Activated CD8-positive, alpha-beta T cell treated with anti-CD3 and anti-CD28 coated beads for 36 hours (primary cell): Measurements from ENCODE around the gene MMP11. TPM values are rescaled to one million over a fixed set of nuclear protein-coding genes. Genes with fewer than 3 reads are reported as not detected.

Source experiments
- ATAC-seq: fragments of 200-7000 bp; cut with Tn5 transposase; one replicate; pipeline ENCODE4 v1.10.0; 2021; ENCODE audit warnings: mild to moderate bottlenecking, moderate library complexity
- CTCF ChIA-PET: fragments of 350-600 bp; sonication (Branson Sonifier 250); formaldehyde crosslinking; loops from one replicate; lab custom pipeline; 2021; ENCODE audit warnings: antibody characterized with exemption; lab: Charles Lee
- POLR2A ChIA-PET: fragments of 350-600 bp; sonication (Branson Sonifier 250); formaldehyde crosslinking; loops from one replicate; lab custom pipeline; 2021; ENCODE audit warnings: antibody characterized with exemption; lab: Charles Lee
- DNase-seq: peaks from one replicate; pipeline ENCODE4 v3.0.0-alpha.2; 2020
- H3K27ac Mint-ChIP-seq: one replicate; pipeline ENCODE4 v1.8.0; 2021; ENCODE audit warnings: mild to moderate bottlenecking, mixed read lengths
- H3K27me3 Mint-ChIP-seq: one replicate; pipeline ENCODE4 v1.8.0; 2021; ENCODE audit warnings: mixed read lengths
- H3K36me3 Mint-ChIP-seq: one replicate; pipeline ENCODE4 v1.8.0; 2021; ENCODE audit warnings: low read depth, mixed read lengths
- H3K4me1 Mint-ChIP-seq: one replicate; pipeline ENCODE4 v1.8.0; 2021; ENCODE audit warnings: low read depth, mixed read lengths
- H3K4me3 Mint-ChIP-seq: one replicate; pipeline ENCODE4 v1.8.0; 2021; ENCODE audit warnings: mild to moderate bottlenecking, moderate library complexity, mixed read lengths
- H3K9me3 Mint-ChIP-seq: one replicate; pipeline ENCODE4 v1.8.0; 2021; ENCODE audit warnings: mixed read lengths
- CTCF ChIP-seq: fragments of 200-600 bp; IDR thresholded peaks from one replicate; pipeline ENCODE4 v1.8.0; 2022; ENCODE audit warnings: antibody characterized with exemption, mild to moderate bottlenecking
- intact Hi-C: fragments of 100-400 bp; cut with micrococcal nuclease; formaldehyde crosslinking; loops from one replicate; pipeline ENCODE4 v1.10.0; 2022
- total RNA-seq, 2 experiments: library from RNA; stranded (reverse); gene quantifications; one replicate each; pipeline ENCODE4 v1.2.3, GENCODE V29; 2021

Gene MMP11
- total RNA-seq, 2 experiments from 2014 or later = 0.85 to 1.4 TPM

GRCh38 chr22:23779083-23779482, 6.4 kb downstream of the MMP11 start:
- no peaks in the 10 kb centered on the region for H3K27me3 Mint-ChIP-seq
- CTCF ChIA-PET = no interaction called here
- TF ChIP-seq CTCF = no peak
- no peaks in the 10 kb centered on the region for H3K9me3 Mint-ChIP-seq
- no peaks in the 10 kb centered on the region for H3K36me3 Mint-ChIP-seq
- POLR2A ChIA-PET = no interaction called here
- no peak overlapping the region for H3K27ac Mint-ChIP-seq
- H3K4me1 Mint-ChIP-seq = peaks cover under 1% of the 10 kb centered on the region
- DNase-seq (no peak), ATAC-seq (no peak)
- no peak overlapping the region for H3K4me3 Mint-ChIP-seq
- intact Hi-C loops = no loop called here

- intact Hi-C loops = no loop called here
- DNase-seq (no peak), ATAC-seq (no peak)
- Mint-ChIP-seq H3K27ac (no peak overlapping the region), H3K4me1 (peaks cover 5% of the 10 kb centered on the region), H3K27me3 (no peaks in the 10 kb centered on the region), H3K36me3 (no peaks in the 10 kb centered on the region), H3K9me3 (no peaks in the 10 kb centered on the region), H3K4me3 (no peak overlapping the region)
- ChIA-PET POLR2A (no interaction called here), CTCF (no interaction called here)
- no peak for TF ChIP-seq CTCF
These were observed 7.1 kb downstream of the MMP11 start for GRCh38 chr22:23779731-23780130.

- ChIA-PET POLR2A (no interaction called here), CTCF (no interaction called here)
- no peak for TF ChIP-seq CTCF
These were observed 7.6 kb downstream of the MMP11 start for GRCh38 chr22:23780146-23780748.

GRCh38 chr22:23781065-23781464, 8.4 kb downstream of the MMP11 start:
- Mint-ChIP-seq H3K27me3 (no peaks in the 10 kb centered on the region), H3K36me3 (no peaks in the 10 kb centered on the region), H3K4me1 (peaks cover 7% of the 10 kb centered on the region), H3K9me3 (no peaks in the 10 kb centered on the region), H3K4me3 (no peak overlapping the region), H3K27ac (no peak overlapping the region)
- DNase-seq = no peak
- ChIA-PET CTCF (no interaction called here), POLR2A (interaction anchor here (1.0 kb wide), 2 partner anchors 8 to 78 kb away, joined by 3 read pairs; partner anchors contain the start of gene MMP11)
- ATAC-seq = no peak
- TF ChIP-seq CTCF = no peak
- intact Hi-C loops = no loop called here

More at GRCh38 chr22:23780146-23780748, 7.6 kb downstream of the MMP11 start:
- intact Hi-C loops = no loop called here
- Mint-ChIP-seq H3K27me3 (no peaks in the 10 kb centered on the region), H3K4me1 (peaks cover 5% of the 10 kb centered on the region), H3K4me3 (no peak overlapping the region), H3K27ac (no peak overlapping the region), H3K9me3 (no peaks in the 10 kb centered on the region), H3K36me3 (no peaks in the 10 kb centered on the region)
- no peak for ATAC-seq
- no peak for DNase-seq

- no peaks in the 10 kb centered on the region for H3K36me3 Mint-ChIP-seq
- CTCF ChIA-PET = no interaction called here
- no peak for TF ChIP-seq CTCF
- POLR2A ChIA-PET = interaction anchor here (0.7 to 1.0 kb wide), 3 partner anchors 9 to 103 kb away, joined by 3 read pairs; partner anchors contain the start of gene MMP11
- H3K27ac Mint-ChIP-seq = no peak overlapping the region
- ATAC-seq (no peak), DNase-seq (no peak)
- intact Hi-C loops = no loop called here
- H3K9me3 Mint-ChIP-seq = no peaks in the 10 kb centered on the region
- peaks cover 13% of the 10 kb centered on the region for H3K4me1 Mint-ChIP-seq
- no peak overlapping the region for H3K4me3 Mint-ChIP-seq
- H3K27me3 Mint-ChIP-seq = no peaks in the 10 kb centered on the region
These were observed 9.0 kb downstream of the MMP11 start for GRCh38 chr22:23781511-23782183.
